H1 (cell line): ENCODE data around the gene RGS6. TPM values are rescaled to one million over a fixed set of nuclear protein-coding genes. Genes with fewer than 3 reads are reported as not detected.

Source experiments
- CTCF ChIA-PET: fragments of 300-600 bp; sonication (Branson Sonifier 250); formaldehyde crosslinking; loops from one replicate; lab custom pipeline; 2021; ENCODE audit not compliant: partially characterized antibody; lab: Charles Lee
- POLR2A ChIA-PET: fragments of 300-600 bp; sonication (Branson Sonifier 250); formaldehyde crosslinking; loops from one replicate; lab custom pipeline; 2021; ENCODE audit warnings: inconsistent platforms; ENCODE audit not compliant: partially characterized antibody; lab: Charles Lee
- DNase-seq, 2 experiments: peaks; one replicate each; pipeline versions ENCODE4 v3.0.0 to v3.0.0-alpha.2; 2010 to 2022; ENCODE audit warnings: low spot score in 2 of 2, low read depth in 1 of 2, mixed read lengths in 1 of 2
- FAIRE-seq: peaks from 2 replicates; lab custom pipeline; 2011; peaks lifted over from hg19 to GRCh38; lab: Jason Lieb, UNC
- H2AFZ ChIP-seq: 2 replicates; pipeline ENCODE4 v1.8.1; 2012; ENCODE audit warnings: low read length, inconsistent platforms
- H2AK5ac ChIP-seq: 2 replicates; pipeline ENCODE4 v1.6.1; 2013; ENCODE audit warnings: low read depth, low read length
- H2BK120ac ChIP-seq: replicated peaks from 2 replicates; pipeline ENCODE3; 2013; ENCODE audit warnings: low read depth, low read length, inconsistent platforms
- H2BK12ac ChIP-seq: 2 replicates; pipeline ENCODE4 v1.6.1; 2013; ENCODE audit warnings: low read depth, low read length
- H2BK15ac ChIP-seq: 2 replicates; pipeline ENCODE4 v1.6.1; 2013; ENCODE audit warnings: low read length
- H2BK20ac ChIP-seq: 2 replicates; pipeline ENCODE4 v1.6.1; 2013; ENCODE audit warnings: low read length
- H2BK5ac ChIP-seq: 2 replicates; pipeline ENCODE4 v1.6.1; 2013; ENCODE audit warnings: low read depth, low read length
- H3K14ac ChIP-seq: 2 replicates; pipeline ENCODE4 v1.6.1; 2013; ENCODE audit warnings: inconsistent platforms; ENCODE audit not compliant: insufficient read length
- H3K18ac ChIP-seq: 2 replicates; pipeline ENCODE4 v1.6.1; 2013; ENCODE audit warnings: low read length; ENCODE audit errors: extremely low read depth
- H3K23ac ChIP-seq: 2 replicates; pipeline ENCODE4 v1.6.1; 2013; ENCODE audit warnings: inconsistent platforms; ENCODE audit not compliant: insufficient read length
- H3K23me2 ChIP-seq: 2 replicates; pipeline ENCODE4 v1.6.1; 2013; ENCODE audit warnings: low read depth, low read length
- H3K27ac ChIP-seq: 2 replicates; pipeline ENCODE4 v1.6.1; 2011; ENCODE audit warnings: low read depth, low read length, inconsistent platforms
- H3K27me3 ChIP-seq, 4 experiments: replicated peaks in 1 of 4; 1 replicate in 1 of 4; 2 replicates in 3 of 4; pipeline versions ENCODE4 v1.6.1 to v1.8.1; 2011 to 2013; ENCODE audit warnings: low read length in 3 of 4, mild to moderate bottlenecking in 3 of 4, inconsistent platforms in 2 of 4, mixed read lengths in 2 of 4, moderate library complexity in 1 of 4; ENCODE audit not compliant: control insufficient read depth in 3 of 4, insufficient read depth in 3 of 4; ENCODE audit errors: extremely low read depth in 1 of 4
- H3K36me3 ChIP-seq, 4 experiments: 2 replicates each; pipeline versions ENCODE4 v1.6.1 to v1.8.1; 2011 to 2013; ENCODE audit warnings: mild to moderate bottlenecking in 4 of 4, low read length in 3 of 4, moderate library complexity in 2 of 4, control low read depth in 1 of 4, inconsistent platforms in 1 of 4; ENCODE audit not compliant: insufficient read depth in 4 of 4, control insufficient read depth in 2 of 4
- H3K4ac ChIP-seq: replicated peaks from 2 replicates; pipeline ENCODE3; 2013; ENCODE audit warnings: low read length, low read depth, mixed read lengths, inconsistent platforms; ENCODE audit not compliant: insufficient read length
- H3K4me1 ChIP-seq, 4 experiments: replicated peaks in 1 of 4; 1 replicate in 1 of 4; 2 replicates in 3 of 4; pipeline versions ENCODE4 v1.6.1 to v1.8.1; 2011 to 2013; ENCODE audit warnings: low read length in 3 of 4, inconsistent platforms in 2 of 4, mixed read lengths in 1 of 4; ENCODE audit not compliant: insufficient read depth in 4 of 4, control insufficient read depth in 3 of 4
- H3K4me2 ChIP-seq, 2 experiments: 2 replicates each; pipeline versions ENCODE4 v1.6.1 to v1.8.1; 2011 to 2013; ENCODE audit warnings: low read depth in 2 of 2, low read length in 2 of 2, control low read depth in 1 of 2, inconsistent platforms in 1 of 2, mild to moderate bottlenecking in 1 of 2; ENCODE audit not compliant: insufficient read depth in 1 of 2
- H3K4me3 ChIP-seq, 4 experiments: fragments of 200-600, 300-600 bp in 1 of 4; sonication (generic), shearing (Covaris generic), sonication (Bioruptor Twin) in 1 of 4; 2 replicates each; pipeline versions ENCODE4 v1.5.1 to v1.8.1; 2011 to 2016; ENCODE audit warnings: low read length in 4 of 4, low read depth in 3 of 4, control low read depth in 2 of 4, inconsistent platforms in 2 of 4, mild to moderate bottlenecking in 2 of 4, mixed read lengths in 1 of 4, moderate library complexity in 1 of 4; ENCODE audit not compliant: insufficient read depth in 2 of 4; ENCODE audit errors: extremely low read depth in 1 of 4
- H3K56ac ChIP-seq: replicated peaks from 2 replicates; pipeline ENCODE3; 2013; ENCODE audit warnings: low read depth, mild to moderate bottlenecking, mixed read lengths, low read length, inconsistent platforms; ENCODE audit not compliant: insufficient read length
- H3K79me1 ChIP-seq: 2 replicates; pipeline ENCODE4 v1.6.1; 2013; ENCODE audit warnings: low read depth, low read length, control low read depth
- H3K79me2 ChIP-seq, 2 experiments: 2 replicates each; pipeline versions ENCODE4 v1.6.1 to v1.8.1; 2012 to 2013; ENCODE audit warnings: low read length in 2 of 2, mild to moderate bottlenecking in 2 of 2, inconsistent platforms in 1 of 2; ENCODE audit not compliant: insufficient read depth in 2 of 2, control insufficient read depth in 1 of 2
- H3K9ac ChIP-seq, 4 experiments: replicated peaks in 1 of 4; 1 replicate in 1 of 4; 2 replicates in 3 of 4; pipeline versions ENCODE4 v1.6.1 to v1.8.1; 2011 to 2013; ENCODE audit warnings: low read depth in 3 of 4, low read length in 3 of 4, control low read depth in 2 of 4, mild to moderate bottlenecking in 2 of 4, moderate library complexity in 2 of 4, inconsistent platforms in 1 of 4; ENCODE audit errors: extremely low read depth in 1 of 4
- H3K9me3 ChIP-seq, 2 experiments: 2 replicates each; pipeline versions ENCODE4 v1.6.1 to v1.8.1; 2012 to 2013; ENCODE audit warnings: mild to moderate bottlenecking in 2 of 2, moderate library complexity in 2 of 2, control low read depth in 1 of 2, inconsistent platforms in 1 of 2, low read depth in 1 of 2, low read length in 1 of 2, mixed read lengths in 1 of 2; ENCODE audit not compliant: insufficient read depth in 2 of 2
- H4K20me1 ChIP-seq, 2 experiments: replicated peaks in 1 of 2; 2 replicates each; pipeline versions ENCODE3 to v1.8.1; 2011 to 2013; ENCODE audit warnings: inconsistent platforms in 2 of 2, low read length in 2 of 2, mild to moderate bottlenecking in 1 of 2; ENCODE audit not compliant: insufficient read depth in 2 of 2, control insufficient read depth in 1 of 2
- H4K5ac ChIP-seq: 2 replicates; pipeline ENCODE4 v1.6.1; 2013; ENCODE audit warnings: low read length, low read depth, mixed read lengths, inconsistent platforms; ENCODE audit not compliant: insufficient read length
- H4K8ac ChIP-seq: 2 replicates; pipeline ENCODE4 v1.8.0; 2013; ENCODE audit warnings: mild to moderate bottlenecking, moderate library complexity, low read length, inconsistent platforms; ENCODE audit not compliant: insufficient read depth; ENCODE audit errors: extremely low read depth
- H4K91ac ChIP-seq: replicated peaks from 2 replicates; pipeline ENCODE3; 2013; ENCODE audit warnings: low read length, mixed read lengths, inconsistent platforms; ENCODE audit not compliant: insufficient read length
- TBP ChIP-seq: IDR thresholded peaks from 2 replicates; pipeline ENCODE4 v1.6.1; 2011; ENCODE audit warnings: low read depth, low read length, improper control_type of control experiment
- WGBS, 2 experiments: shearing (Covaris generic) in 1 of 2; methylation state at CpG; one replicate each; pipeline versions ENCODE4 v1.1.6 to v1.1.7; 2013 to 2015; ENCODE audit warnings: low lambda C conversion rate in 2 of 2, mixed read lengths in 2 of 2, inconsistent platforms in 1 of 2, low coverage in 1 of 2, missing lambda C conversion rate in 1 of 2; ENCODE audit not compliant: insufficient replicate concordance in 2 of 2, insufficient coverage in 1 of 2, insufficient read length in 1 of 2; ENCODE audit errors: extremely low coverage in 1 of 2, missing lambda C conversion rate in 1 of 2; 5-methylcytosine and 5-hydroxymethylcytosine counted together
- polyA plus RNA-seq, 7 experiments: library from polyadenylated mRNA; depleted of rRNA in 3 of 7; stranded (reverse) in 5 of 7; unstranded in 2 of 7; fragments of >200 nt in 5 of 7; fragments of 200-250 nt in 2 of 7; gene quantifications; 1 replicate in 5 of 7; 2 replicates in 1 of 7; 4 replicates in 1 of 7; pipeline versions ENCODE4 v1.2.1 to v1.2.3, GENCODE V29; 2011 to 2013; ENCODE audit warnings: missing spikeins in 2 of 7, mixed read lengths in 2 of 7
- total RNA-seq: library from RNA; stranded (reverse); fragmentation: NEBNext Ultra II Directional; extraction: Animal tissue kit (Norgen Biotek cat#: 25700); gene quantifications from 2 replicates; pipeline ENCODE4 v1.2.1, GENCODE V29; 2021

Gene RGS6
- total and polyA plus RNA-seq, 2 of the 8 experiments (the other 6 are each of a cell fraction or from before 2014, with no cell fraction given), result 0.26 to 1.1 TPM

GRCh38 chr14:72503271-72503670 lies 571.0 kb downstream of the RGS6 start:
- Histone ChIP-seq H3K4me2 (no peak overlapping the region), H3K79me2 (no peaks in the 10 kb centered on the region), H4K5ac (no peak overlapping the region), H3K4me3 (no peak overlapping the region), H4K91ac (no peak overlapping the region), H3K27ac (no peak overlapping the region), H3K23me2 (no peaks in the 10 kb centered on the region), H3K27me3 (no peaks in the 10 kb centered on the region), H2BK12ac (no peak overlapping the region), H3K18ac (no peak overlapping the region), H2AK5ac (no peak overlapping the region), H3K23ac (no peak overlapping the region), H3K4me1 (no peaks in the 10 kb centered on the region), H2BK5ac (no peak overlapping the region), H4K8ac (no peak overlapping the region), H3K36me3 (no peaks in the 10 kb centered on the region), H2AFZ (no peak overlapping the region), H3K79me1 (no peaks in the 10 kb centered on the region), H3K56ac (no peak overlapping the region), H3K14ac (no peak overlapping the region), H2BK20ac (no peak overlapping the region), H4K20me1 (no peaks in the 10 kb centered on the region), H3K9ac (no peak overlapping the region), H3K9me3 (0 out of 4 replicates have a peak, but pooled peaks cover 0 to 3% of the 10 kb centered on the region in 2 experiments), H2BK15ac (no peak overlapping the region), H2BK120ac (no peak overlapping the region), H3K4ac (no peak overlapping the region)
- FAIRE-seq (no peak), DNase-seq (no peak)
- CTCF ChIA-PET, result interaction anchor here (0.9 to 5.3 kb wide), 2 partner anchors 11 to 30 kb away, joined by 3 to 49 read pairs; no protein-coding TSS in a partner anchor
- POLR2A ChIA-PET, result no interaction called here
- 93% methylated on average over 1 of the region's 1 CpG; no CpG with 5 or more reads in 1 of the 2 experiments for WGBS, 2 experiments
- TF ChIP-seq TBP, result no peak
